Forelimb muscle (tissue), 1 donor: ENCODE data around the gene HLF. TPM values are rescaled to one million over a fixed set of nuclear protein-coding genes. Genes with fewer than 3 reads are reported as not detected.

Experiments
- DNase-seq: peaks from one replicate; pipeline ENCODE4 v3.0.0-alpha.2; 2013; ENCODE audit warnings: low read depth
- polyA plus RNA-seq: library from polyadenylated mRNA; unstranded; fragments of 120-200 nt; gene quantifications from one replicate; pipeline ENCODE4 v1.2.1, GENCODE V29; 2013; ENCODE audit not compliant: insufficient read length

HLF gene
- polyA plus RNA-seq, 1 donor, result 4.9 TPM

DNA sequence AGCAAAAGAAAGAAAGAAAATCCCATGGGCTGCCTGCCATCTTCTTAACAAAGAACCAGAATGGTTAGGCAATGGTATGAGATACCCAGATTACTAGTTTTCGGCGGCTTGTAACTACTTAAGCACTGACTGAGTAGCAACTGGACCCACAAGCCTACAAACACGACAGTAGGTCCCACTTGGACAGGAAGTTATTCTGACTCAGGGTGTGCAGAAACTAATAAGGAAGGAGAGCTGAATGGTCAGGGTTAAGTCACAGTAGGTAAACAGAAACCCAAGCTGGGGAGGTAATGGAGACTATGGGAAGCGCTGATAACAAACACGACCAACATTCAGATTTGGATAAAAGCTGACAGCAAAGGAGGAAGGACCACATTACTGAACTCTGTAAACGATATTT, 10.4 kb upstream of the HLF start:
- DNase-seq, result no peak

DNA sequence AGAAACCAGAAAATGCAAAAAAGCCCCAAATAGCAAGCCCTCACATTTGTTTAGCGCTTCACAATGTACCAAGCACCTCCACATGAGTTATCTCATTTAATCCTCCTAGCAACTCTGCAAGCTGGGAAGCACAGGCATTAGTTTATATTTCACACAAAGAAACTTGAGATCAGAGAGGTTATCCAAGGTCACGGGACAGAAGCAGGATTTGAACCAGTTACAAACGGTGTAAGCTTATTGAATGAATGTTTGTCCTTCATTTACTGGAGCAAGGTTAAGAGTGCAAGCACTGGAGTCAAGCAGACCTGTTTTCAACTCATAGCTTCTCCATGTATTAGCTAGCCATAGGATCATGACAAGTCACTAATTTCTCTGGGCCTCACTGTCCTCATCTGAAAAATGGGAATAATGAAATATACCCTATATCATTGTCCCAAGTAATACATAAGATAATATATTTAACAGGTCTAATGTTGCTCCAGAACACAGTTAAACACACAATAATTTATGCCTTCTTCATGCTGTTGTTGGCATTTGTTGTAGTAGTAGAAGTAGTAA, 6.1 kb upstream of the HLF start:
- DNase-seq, result no peak

DNA sequence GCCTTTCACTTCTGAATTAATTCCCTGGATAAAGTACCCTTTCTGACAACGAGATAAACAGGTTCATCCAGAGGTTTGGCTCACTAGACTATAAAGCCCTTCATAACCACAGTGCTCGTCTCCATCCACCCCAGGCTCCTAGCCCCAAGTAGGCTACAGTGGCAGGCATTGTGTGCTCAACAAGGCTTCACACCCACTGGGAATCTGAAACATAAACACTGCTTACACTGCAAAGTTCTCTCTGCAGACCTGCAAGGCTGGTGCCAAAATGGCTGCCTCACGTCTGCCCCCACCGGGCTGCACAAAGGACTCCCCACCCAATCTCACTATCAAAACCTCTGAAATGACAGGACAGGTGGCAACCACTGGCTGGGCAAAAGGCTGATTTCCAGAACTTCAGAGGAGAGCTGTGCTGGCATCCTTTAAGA, 5.1 kb upstream of the HLF start:
- no peak for DNase-seq

DNA sequence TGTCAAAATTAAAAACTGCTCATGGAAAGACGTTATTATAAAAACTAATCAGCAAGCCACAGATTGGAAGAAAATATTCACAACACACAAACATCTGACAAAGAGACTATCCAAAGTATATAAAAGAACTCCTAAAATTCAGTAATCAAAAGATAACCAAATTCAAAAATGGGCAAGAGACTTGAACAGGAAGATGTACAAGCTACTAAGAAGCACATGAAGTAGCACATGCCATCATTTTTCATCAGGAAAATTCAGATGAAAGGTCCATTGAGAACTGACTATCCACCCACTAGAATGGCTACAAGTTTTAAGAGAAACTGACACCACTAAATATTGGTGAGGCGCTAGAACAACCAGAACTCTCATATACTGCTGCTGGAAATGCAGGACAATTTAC, 3.4 kb upstream of the HLF start:
- no peak for DNase-seq

DNA sequence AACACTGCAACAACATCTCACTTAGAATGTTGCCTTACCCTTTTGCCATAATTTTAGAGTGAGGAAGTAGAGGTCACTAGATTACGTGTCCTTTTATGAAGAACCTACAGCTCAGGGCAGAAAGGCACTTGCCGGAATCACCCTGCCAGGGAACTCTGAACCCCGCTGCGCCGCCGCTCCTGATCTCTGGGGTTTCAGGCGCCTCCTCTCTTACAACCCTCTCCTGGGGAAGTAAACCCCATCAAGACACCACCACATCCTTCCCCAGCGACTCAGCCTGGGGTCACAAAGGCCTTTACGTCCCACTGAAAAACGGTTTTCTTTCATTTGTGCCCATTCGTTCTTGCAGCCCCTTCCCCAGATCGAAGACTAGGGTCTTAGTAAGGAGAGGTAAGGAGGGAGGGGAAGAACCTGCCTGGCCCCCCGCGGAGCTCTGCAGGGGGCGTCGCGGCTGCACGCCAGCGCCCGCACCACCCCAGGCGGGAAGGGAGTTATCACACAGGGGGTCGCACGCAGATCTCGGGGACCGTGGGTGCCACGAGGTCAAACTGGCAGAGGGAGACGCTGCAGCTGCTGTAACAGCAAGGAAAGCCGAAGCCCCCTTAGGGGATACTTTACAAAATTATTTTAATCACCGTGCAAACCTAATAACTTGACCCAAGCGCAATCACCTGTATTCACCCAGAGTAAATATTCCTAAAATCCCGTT, 1.0 kb upstream of the HLF start:
- DNase-seq, result no peak

DNA sequence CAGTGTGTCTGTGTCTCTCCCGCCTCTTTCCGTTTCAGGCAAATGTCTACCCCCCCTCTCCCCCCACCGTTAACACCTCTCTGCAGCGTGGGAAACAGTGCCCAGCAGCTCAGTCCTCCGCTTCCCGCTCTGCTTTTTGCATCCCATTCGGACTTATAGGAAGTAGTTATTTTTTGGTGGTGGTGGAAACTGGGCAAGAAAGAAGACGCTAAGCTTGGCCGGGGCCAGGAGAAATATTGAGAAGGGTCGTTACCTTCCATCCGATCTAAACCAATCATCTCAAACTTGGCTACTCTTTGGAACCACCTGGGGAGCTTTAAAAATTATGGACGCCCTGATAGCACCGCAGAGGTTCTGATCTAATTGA, 499 bp upstream of the HLF start:
- DNase-seq, result no peak

DNA sequence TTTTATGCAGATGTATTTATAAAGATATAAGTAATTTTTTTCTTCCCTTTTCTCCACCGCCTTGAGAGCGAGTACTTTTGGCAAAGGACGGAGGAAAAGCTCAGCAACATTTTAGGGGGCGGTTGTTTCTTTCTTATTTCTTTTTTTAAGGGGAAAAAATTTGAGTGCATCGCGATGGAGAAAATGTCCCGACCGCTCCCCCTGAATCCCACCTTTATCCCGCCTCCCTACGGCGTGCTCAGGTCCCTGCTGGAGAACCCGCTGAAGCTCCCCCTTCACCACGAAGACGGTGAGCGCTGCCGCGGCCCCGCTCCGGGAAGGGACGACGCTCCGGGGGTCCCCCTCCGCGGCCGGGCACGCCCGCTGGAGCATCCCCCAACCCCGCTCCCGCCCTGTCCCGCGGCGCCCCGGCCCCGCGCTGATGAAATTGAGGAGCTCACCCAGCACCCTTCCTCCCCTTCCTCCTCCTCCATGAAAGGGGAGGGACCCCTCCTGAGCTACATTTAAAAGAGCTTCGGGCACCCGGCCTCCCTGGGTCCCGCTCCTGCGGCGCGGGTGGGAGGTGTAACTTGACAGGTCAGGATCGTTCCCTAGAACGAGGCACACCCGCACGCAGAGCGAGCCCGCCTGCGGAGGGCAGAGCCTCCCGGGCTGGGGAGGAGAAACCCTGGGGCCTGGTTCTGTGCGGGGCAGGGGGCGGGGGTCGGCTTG, 706 bp downstream of the HLF start:
- no peak for DNase-seq

DNA sequence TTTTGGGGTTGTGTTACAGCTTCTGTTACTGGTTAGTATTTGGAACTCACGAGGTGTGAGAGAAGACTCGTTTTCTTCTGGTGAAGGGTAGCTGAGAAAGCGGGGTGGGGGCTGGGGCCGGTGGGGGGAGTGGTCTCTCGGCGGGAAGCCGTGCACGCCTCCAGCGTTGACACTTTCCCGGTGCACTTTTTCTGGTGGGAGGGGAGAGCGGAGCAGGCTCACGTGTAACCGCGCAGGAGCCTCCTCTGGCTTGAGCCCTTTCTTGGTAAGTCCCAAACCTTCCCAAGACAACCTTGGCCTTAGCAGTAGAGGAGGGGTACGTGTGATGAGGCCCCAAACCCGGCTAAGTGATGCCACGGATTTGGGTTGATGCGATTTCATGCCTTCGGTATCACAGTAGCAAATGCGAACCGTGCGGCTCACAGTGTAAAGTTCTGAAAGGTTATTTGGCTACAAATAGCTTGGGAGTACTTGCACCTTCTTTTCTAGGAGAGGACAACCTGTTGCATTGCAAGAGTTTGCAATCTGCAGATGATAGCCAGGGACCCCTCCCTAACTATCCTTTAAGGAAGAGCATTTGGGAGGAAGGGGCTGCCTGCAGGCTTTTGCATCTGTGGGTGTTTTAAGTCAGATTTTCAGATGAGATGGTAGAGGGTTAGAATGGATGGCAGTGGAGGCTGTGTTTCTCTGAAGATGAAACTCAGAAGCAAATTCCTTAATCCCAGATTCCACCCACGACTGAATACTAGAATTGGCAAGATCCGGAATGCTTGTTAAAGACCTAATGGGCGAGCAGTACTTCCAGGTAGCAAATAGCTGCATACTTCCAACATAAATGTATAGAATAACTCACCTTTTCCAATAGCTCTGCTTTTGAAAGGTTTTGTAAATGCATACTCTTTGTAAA, 1.5 kb downstream of the HLF start:
- no peak for DNase-seq

DNA sequence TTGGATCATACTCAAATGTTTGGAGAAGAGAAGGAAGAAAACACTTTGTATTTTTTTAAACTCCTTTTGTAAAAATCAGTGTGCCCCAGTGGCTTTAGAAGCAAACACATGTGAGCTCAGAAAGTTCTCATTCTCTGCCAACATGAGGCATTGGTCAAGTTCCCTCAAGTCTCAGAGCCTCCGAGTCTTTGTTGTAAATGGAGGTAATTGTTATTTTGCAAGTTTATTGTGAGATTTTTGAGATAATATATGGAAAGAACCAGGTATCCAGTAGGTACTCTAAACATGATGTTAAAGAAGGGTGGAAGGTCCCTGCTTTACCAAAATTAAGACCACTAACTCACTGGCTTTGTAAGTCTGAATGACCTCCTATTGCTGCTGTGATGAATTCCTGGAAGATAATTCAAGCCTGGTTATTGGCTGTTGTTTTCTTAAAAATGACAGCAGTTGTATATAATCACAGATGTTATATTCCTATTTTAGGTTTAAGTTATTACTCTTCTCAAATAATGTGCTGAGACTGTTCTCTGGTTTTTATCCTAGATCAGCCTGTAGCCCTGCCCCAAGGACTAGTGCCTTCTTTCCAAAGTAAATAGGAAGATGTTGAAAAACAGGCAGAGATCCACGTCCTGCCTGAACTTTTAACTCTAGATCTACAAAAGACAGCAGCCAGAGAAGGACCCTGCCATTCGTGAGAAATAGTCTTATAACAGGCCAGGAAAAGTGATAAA, 2.4 kb downstream of the HLF start:
- no peak for DNase-seq

DNA sequence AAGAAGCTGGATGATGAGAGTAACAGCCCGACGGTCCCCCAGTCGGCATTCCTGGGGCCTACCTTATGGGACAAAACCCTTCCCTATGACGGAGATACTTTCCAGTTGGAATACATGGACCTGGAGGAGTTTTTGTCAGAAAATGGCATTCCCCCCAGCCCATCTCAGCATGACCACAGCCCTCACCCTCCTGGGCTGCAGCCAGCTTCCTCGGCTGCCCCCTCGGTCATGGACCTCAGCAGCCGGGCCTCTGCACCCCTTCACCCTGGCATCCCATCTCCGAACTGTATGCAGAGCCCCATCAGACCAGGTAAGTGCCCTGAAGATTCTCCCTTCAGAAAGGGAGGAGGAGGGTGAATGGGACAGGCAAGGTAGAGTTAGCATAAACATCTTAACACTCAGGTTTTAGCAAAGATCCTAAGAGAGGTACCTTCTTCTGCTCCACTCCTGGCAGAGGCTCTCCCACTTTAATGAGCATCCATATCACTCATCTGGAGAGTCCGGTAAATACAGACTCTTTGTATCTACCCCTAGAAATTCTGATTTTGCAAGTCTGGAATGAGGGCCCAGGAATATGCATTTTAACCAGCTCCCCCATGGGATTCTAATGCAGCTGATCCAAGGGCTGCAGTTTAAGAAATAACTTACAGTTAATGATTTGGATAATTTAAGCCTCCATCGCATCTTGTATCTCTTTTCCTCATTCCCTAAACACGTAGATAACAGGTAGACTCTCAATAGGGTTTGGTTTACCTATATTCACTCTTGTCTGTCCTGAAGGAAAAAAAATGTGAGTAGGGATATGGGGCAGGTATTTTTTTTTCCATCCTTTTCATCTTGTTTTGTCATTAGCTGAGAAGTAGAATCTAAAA, 3.3 kb downstream of the HLF start:
- no peak for DNase-seq

DNA sequence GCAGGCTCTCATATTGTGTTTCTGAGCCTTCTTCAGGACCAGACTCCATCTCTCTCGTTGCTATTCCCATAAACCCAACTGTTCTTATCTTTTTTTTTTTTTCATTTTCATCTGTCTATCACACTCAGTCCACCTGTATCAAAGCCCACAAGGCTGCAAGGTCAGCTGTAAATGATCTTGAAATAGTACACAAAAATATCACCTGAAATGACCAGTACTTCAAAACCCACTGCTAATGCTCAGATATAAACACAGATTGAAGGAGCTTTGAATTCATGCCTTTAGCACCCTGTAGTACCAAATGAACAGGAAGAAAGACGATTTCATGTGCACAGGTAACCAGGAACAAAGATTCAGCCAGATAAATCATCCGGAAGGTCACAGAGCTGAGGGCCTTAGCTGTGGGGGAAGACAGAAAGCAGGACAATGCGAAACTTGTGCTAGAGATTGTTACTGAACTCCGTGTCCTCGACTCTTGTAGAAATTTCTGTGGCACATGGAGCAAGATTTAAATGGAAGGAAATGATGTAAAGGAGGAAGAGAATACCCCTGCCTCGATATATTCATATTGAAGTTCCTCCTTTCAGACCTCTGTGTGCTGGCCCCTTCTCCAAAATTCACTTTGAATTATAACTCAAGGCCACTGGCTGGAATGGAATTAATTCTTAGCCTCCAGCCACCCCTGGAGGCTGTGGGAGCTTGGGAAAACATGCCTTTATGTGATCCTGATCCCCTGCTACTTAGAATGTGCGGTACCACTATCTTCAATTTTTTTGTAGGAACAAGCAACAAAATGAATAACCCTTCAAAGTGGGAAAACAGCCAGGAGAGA, 4.1 kb downstream of the HLF start:
- no peak for DNase-seq

DNA sequence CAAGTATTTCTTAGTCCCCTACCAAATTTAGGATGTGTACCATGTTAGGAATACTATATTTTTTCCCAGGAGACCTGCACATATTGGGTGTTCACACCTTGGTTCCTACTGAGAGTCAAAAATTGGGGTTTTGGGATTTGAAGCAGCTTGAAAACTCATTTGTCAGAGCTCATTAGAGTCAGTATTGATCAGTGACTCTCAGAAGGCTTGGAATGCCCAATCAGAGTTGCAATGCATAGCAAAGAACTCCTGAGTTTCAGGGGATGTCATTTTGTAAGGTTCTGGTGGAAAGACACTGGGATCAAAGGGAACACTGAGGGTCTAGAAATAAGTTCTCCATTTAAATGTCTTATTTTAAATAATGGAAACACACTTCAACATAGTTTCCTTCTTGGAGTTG, 5.1 kb downstream of the HLF start:
- DNase-seq, result no peak

DNA sequence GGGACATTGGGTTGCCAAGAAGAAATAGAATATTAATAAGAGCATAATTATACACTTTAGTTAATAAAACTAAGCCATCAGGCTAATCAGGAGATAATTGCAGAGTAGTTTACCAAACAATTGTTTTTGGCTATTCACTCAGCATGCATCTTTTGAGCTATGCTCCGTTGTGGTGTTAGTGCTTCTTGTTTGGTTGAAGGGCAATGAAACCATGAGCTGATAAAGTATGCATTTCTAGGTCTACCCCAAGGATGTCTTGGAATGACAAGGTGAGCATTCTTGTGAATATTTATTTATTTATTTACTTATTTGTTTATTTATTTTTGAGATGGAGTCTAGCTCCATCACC, 6.4 kb downstream of the HLF start:
- no peak for DNase-seq

DNA sequence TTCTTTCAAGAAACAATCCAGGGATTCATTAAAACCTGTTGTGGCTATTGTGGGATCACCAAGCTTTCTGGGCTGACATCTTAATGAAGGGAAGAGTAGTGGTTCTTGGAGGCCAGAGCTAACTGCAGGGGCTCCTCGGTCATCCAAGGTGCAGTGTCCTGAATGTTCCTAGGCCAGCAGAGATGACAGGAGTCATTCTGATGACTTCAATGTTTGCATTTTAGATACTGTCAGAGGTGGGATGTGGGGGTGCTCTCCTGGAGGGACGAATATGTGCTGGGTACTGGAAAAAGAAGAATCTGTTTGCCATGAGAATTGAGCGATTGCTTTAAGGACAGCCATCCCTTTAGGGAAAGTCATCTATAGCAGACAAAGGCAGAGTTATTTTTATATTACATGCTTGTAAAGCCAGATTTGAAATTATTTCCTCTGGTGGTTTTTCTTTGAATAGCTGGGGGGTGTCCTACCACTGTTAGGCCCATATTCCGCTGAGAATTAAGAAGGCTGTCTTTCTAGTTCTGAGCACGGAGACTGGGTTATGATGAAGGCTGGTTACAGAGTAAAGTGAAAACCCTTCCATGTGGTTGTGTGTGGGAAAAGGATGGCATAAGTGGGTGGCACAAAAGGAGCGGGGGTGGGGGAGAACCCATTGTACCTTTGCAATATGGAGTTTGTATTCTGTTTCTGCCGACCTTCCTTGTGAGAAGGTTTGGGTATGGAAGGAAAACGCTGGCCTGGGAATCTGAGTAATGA, 7.4 kb downstream of the HLF start:
- DNase-seq, result no peak

DNA sequence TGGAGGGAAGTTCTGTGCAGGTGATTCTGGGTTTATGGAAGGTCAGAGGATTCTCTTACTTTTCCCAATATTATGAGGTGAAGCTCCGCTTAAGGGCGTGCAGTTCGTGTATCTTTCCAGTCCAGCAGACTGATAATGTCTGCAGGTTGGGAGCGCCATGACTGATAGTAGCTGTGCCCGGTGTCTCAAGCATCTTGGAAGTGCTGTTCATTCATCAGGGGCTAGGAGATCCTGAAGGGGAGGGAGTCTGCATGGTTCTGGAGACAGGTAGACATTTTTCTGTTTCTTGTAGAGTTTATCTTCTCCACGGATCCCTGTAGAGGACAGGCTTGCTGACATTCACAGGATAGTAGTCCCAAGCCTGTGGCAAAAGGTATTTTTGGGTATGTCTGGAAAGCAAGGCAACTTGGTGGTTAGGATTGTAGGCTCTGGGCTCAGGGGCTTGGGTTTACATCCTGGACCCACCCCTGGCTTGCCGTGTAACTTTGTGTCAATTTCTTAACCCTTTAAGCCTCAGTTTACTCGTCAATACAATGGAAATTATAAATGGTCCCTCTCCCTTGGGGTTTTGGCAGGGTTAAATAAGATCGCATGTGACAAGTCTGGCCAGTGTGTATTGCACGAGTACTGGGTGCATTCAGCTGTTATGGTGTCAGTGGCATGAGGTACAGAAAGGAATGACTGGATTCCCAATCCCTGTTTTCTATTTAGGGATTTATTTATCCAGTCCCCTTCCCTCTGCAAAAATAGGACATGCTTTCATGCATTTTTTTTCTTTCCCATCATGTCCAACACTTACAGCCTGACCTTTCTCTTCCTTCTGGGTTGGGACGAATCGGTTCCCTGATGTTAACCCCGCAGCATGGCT, 8.2 kb downstream of the HLF start:
- no peak for DNase-seq

DNA sequence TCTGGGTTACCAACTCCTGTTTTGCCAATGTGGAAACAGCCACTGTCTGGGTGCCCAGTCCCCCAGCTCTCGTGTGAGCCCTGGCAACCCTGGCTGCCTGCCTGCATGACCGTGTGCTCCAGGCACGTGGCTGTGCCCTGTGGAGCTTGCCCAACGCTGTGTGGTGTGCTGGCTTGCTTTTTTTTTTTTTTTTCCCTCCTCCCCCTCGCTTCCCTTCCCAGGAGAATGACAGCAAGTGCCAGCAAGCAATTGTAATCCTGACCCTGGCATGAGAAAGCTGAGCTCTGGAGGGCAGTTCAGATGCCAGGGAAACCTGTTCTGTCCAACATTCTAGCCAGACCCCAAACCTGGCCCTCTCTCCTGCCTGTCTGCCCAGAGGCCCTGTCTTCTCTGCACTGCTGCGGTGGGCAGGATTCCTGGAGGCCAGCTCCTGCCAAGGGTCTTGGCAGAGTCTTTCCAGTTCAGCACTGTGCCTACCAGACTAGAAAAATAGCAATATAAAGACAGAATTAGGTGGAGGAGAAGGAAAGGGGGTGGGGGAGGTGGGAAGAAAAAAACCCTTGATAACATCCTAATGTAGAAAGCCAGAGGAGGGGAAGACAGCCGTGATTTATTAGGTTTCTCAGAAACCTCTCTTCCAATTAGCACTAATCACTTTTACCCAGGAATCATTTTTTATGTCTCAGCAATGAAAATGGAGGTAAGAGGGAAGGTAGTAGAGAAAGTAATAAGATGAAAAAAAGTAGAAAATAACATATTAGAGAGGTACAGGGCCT, 9.0 kb downstream of the HLF start:
- DNase-seq, result no peak
